NAMALWA (cell line): ENCODE data around the gene CDCP1.
"Not testable (repeated sequence)": the region's sequence is repeated elsewhere in the genome, so short reads cannot be mapped to it uniquely, and the experiment has no call there.

Experiments
- DNase-seq: peaks from one replicate; pipeline ENCODE4 v3.0.0-alpha.2; 2015; ENCODE audit warnings: low spot score

CDCP1 gene

GRCh38 chr3:45055411-45056143, 90.6 kb downstream of the CDCP1 start:
- peak; percentile 49 for DNase-seq

- DNase-seq = no peak
These were observed 91.2 kb downstream of the CDCP1 start for GRCh38 chr3:45055032-45055410.

- DNase-seq = no peak
These were observed 91.9 kb downstream of the CDCP1 start for GRCh38 chr3:45054196-45054857.

- DNase-seq = not testable (repeated sequence)
These were observed 92.4 kb downstream of the CDCP1 start for GRCh38 chr3:45053805-45054195.

- no peak for DNase-seq
These were observed 94.5 kb downstream of the CDCP1 start for GRCh38 chr3:45051685-45052084.

GRCh38 chr3:45049807-45050206, 96.4 kb downstream of the CDCP1 start:
- DNase-seq = no peak

GRCh38 chr3:45048244-45048643, 97.9 kb downstream of the CDCP1 start:
- no peak for DNase-seq

- no peak for DNase-seq
These were observed 102.4 kb downstream of the CDCP1 start for GRCh38 chr3:45043728-45044299.

GRCh38 chr3:45042162-45042561, 104.0 kb downstream of the CDCP1 start:
- no peak for DNase-seq

- DNase-seq = no peak
These were observed 104.5 kb downstream of the CDCP1 start for GRCh38 chr3:45041666-45042065.

- peak; percentile 95 for DNase-seq
These were observed 108.3 kb downstream of the CDCP1 start for GRCh38 chr3:45037720-45038455.

GRCh38 chr3:45035441-45036301, 110.5 kb downstream of the CDCP1 start:
- no peak for DNase-seq

GRCh38 chr3:45034612-45035252, 111.4 kb downstream of the CDCP1 start:
- DNase-seq = no peak

- DNase-seq = no peak
These were observed 112.4 kb downstream of the CDCP1 start for GRCh38 chr3:45033791-45034190.
